Activated CD4-positive, alpha-beta T cell treated with anti-CD3 and anti-CD28 coated beads, Interleukin-2, amount 50 U/mL, for 16 hours (primary cell): ENCODE measurements around the gene LRRC58.
"Not testable (repeated sequence)": the region's sequence is repeated elsewhere in the genome, so short reads cannot be mapped to it uniquely, and the experiment has no call there.

Experiments used
- DNase-seq: peaks from one replicate; pipeline ENCODE4 v3.0.0-alpha.2; 2020

The LRRC58 gene

GRCh38 chr3:120338517-120338916 is 10.6 kb downstream of the LRRC58 start:
- DNase-seq, result peak; percentile 44

GRCh38 chr3:120332646-120333045 is 16.5 kb downstream of the LRRC58 start:
- DNase-seq, result no peak

GRCh38 chr3:120331076-120331475 is 18.1 kb downstream of the LRRC58 start:
- no peak for DNase-seq

- no peak for DNase-seq
Measured at GRCh38 chr3:120326784-120327183, 22.4 kb downstream of the LRRC58 start.

GRCh38 chr3:120324190-120324589 is 25.0 kb downstream of the LRRC58 start:
- DNase-seq, result no peak

GRCh38 chr3:120323761-120324160 is 25.4 kb downstream of the LRRC58 start:
- not testable (repeated sequence) for DNase-seq

GRCh38 chr3:120311863-120312794 is 37.0 kb downstream of the LRRC58 start:
- peak; percentile 46 for DNase-seq

GRCh38 chr3:120306519-120307455 is 42.4 kb downstream of the LRRC58 start:
- no peak for DNase-seq

- DNase-seq, result no peak
Measured at GRCh38 chr3:120304616-120305015, 44.5 kb downstream of the LRRC58 start.

- DNase-seq, result no peak
Measured at GRCh38 chr3:120302361-120302760, 46.8 kb downstream of the LRRC58 start.

GRCh38 chr3:120300971-120301370 is 48.2 kb downstream of the LRRC58 start:
- no peak for DNase-seq

- DNase-seq, result no peak
Measured at GRCh38 chr3:120299403-120299802, 49.8 kb downstream of the LRRC58 start.

- DNase-seq, result no peak
Measured at GRCh38 chr3:120298996-120299395, 50.2 kb downstream of the LRRC58 start.

GRCh38 chr3:120291552-120291951 is 57.6 kb downstream of the LRRC58 start:
- not testable (repeated sequence) for DNase-seq

- DNase-seq, result no peak
Measured at GRCh38 chr3:120289636-120290035, 59.5 kb downstream of the LRRC58 start.

- DNase-seq, result no peak
Measured at GRCh38 chr3:120286465-120286864, 62.7 kb downstream of the LRRC58 start.

- no peak for DNase-seq
Measured at GRCh38 chr3:120285508-120285841, 63.7 kb downstream of the LRRC58 start.

GRCh38 chr3:120284747-120285507 is 64.2 kb downstream of the LRRC58 start, which contains the start of gene GPR156:
Gene GPR156, minus strand, starts transcription at chr3:120285222. Its CDS starts 41,124 bp downstream, at chr3:120244098.
- DNase-seq, result no peak

GRCh38 chr3:120281261-120281660 is 67.9 kb downstream of the LRRC58 start:
- DNase-seq, result no peak

- no peak for DNase-seq
Measured at GRCh38 chr3:120280566-120280965, 68.6 kb downstream of the LRRC58 start.

- DNase-seq, result no peak
Measured at GRCh38 chr3:120280026-120280425, 69.1 kb downstream of the LRRC58 start.

GRCh38 chr3:120276767-120277166 is 72.4 kb downstream of the LRRC58 start:
- DNase-seq, result no peak

GRCh38 chr3:120275618-120276017 is 73.5 kb downstream of the LRRC58 start:
- DNase-seq, result no peak
